ENCODE measurements around the gene POLR2J.

GRCh38 chr7:102427019-102427405 is 51.7 kb downstream of the POLR2J start:
- TF ChIP-seq, protein P1, sequence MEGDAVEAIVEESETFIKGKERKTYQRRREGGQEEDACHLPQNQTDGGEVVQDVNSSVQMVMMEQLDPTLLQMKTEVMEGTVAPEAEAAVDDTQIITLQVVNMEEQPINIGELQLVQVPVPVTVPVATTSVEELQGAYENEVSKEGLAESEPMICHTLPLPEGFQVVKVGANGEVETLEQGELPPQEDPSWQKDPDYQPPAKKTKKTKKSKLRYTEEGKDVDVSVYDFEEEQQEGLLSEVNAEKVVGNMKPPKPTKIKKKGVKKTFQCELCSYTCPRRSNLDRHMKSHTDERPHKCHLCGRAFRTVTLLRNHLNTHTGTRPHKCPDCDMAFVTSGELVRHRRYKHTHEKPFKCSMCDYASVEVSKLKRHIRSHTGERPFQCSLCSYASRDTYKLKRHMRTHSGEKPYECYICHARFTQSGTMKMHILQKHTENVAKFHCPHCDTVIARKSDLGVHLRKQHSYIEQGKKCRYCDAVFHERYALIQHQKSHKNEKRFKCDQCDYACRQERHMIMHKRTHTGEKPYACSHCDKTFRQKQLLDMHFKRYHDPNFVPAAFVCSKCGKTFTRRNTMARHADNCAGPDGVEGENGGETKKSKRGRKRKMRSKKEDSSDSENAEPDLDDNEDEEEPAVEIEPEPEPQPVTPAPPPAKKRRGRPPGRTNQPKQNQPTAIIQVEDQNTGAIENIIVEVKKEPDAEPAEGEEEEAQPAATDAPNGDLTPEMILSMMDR (IDR thresholded peaks at IDR 0.05 in 4 of 5, conservative IDR thresholded peaks at IDR 0.05 in 1 of 5) = no peak
- no peak for TF ChIP-seq POLR2A (IDR thresholded peaks at IDR 0.05)

Measured in gastrocnemius medialis (tissue), 4 donors.